ENCODE results near the gene GSTK1. TPM values are rescaled to one million over a fixed set of nuclear protein-coding genes. Genes with fewer than 3 reads are reported as not detected.

Gene GSTK1
- total RNA-seq, 1 donor from 2014 or later, result 291 TPM

DNA sequence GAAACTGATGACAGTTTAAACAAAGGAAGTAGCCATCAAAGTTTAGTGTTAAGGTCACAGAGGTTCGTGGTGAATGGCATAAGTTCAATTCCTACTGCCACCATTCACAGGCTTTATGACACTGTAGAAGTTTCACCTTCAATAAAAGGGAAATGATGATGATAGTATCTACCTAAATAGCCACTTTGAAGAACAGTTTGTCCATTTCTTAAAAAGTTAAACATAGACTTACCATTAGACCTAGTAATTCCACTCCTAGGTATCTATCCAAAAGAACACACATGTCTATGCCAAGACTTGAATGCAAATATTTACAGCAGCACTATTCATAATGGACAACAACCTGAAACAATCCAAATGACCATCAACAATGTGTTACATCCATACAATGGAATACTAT lies 18.9 kb upstream of the GSTK1 start:
- Histone ChIP-seq H3K4me1 (peaks cover 7% of the 10 kb centered on the region), H3K4me3 (no peak overlapping the region), H3K9me3 (replicated peaks) (peaks cover 2% of the 10 kb centered on the region), H3K27ac (replicated peaks) (no peak overlapping the region), H3K27me3 (ENCODE audit: low read depth) (no peaks in the 10 kb centered on the region), H3K36me3 (no peaks in the 10 kb centered on the region)
- intact Hi-C loops (cut with micrococcal nuclease), result loop anchor here (5.0 kb wide), 1 partner anchor 173 kb away; no protein-coding TSS in a partner anchor
- DNase-seq, result no peak
- TF ChIP-seq CTCF (IDR thresholded peaks at IDR 0.05; ENCODE audit: borderline replicate concordance), result no peak

- Histone ChIP-seq H3K4me3 (no peak overlapping the region), H3K27me3 (ENCODE audit: low read depth) (no peaks in the 10 kb centered on the region), H3K4me1 (peaks cover 7% of the 10 kb centered on the region), H3K9me3 (replicated peaks) (peaks cover 10% of the 10 kb centered on the region), H3K36me3 (no peaks in the 10 kb centered on the region), H3K27ac (replicated peaks) (no peak overlapping the region)
- TF ChIP-seq CTCF (IDR thresholded peaks at IDR 0.05; ENCODE audit: borderline replicate concordance), result no peak
- intact Hi-C loops (cut with micrococcal nuclease), result no loop called here
- DNase-seq, result no peak
Measured at GRCh38 chr7:143245123-143245522, 18.1 kb upstream of the GSTK1 start.

DNA sequence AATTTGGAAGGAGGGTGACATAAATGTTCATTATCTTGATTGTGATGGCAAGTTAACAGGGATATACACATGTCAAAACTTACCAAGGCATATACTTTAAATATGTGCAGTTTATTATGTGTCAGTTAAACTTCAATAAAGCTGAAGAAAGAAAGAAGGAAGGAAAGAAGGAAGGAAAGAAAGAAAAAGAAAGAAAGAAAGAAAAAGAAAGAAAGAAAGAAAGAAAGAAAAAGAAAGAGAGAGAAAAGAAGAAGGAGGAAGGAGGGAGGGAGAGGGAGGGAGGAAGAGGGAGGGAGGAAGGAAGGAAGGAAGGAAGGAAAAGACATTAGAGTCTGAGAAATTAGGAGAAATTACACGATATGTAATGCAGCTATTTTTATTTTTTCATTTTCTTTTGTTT lies 15.9 kb upstream of the GSTK1 start:
- Histone ChIP-seq H3K4me1 (no peaks in the 10 kb centered on the region), H3K9me3 (replicated peaks) (peaks cover 12% of the 10 kb centered on the region), H3K27ac (replicated peaks) (no peak overlapping the region), H3K4me3 (no peak overlapping the region), H3K27me3 (ENCODE audit: low read depth) (no peaks in the 10 kb centered on the region), H3K36me3 (no peaks in the 10 kb centered on the region)
- intact Hi-C loops (cut with micrococcal nuclease), result no loop called here
- DNase-seq, result no peak
- no peak for TF ChIP-seq CTCF (IDR thresholded peaks at IDR 0.05; ENCODE audit: borderline replicate concordance)

DNA sequence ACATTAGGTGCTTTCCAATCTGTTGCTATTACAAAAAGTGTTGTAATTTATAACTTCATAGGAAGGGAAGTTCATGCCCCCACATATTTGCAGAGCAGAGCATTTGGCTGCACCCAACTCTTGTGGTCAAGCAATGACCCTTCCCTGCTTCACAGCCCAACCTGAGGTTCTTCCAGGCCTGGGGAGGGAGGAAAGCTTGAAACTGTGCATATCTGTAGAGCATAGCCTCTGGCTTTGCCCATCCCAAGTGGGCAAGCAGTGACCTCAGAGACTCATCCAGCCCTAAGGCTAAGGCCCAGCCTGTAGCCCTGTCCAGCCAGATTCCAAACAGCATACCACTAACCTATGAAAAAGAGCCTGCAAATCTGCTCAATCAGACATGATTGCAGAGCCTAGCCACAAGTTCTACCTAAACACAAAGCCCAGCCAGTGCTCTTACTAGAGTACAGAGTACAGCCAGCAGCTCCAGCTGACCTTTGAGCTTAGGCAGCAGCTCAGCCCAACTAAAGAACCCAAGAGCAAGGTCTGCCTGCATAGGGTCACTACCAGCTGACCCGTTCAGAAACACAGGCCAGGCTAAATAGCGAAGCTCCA lies 14.4 kb upstream of the GSTK1 start:
- no peak overlapping the region for H3K27ac ChIP-seq (replicated peaks)
- no peaks in the 10 kb centered on the region for H3K36me3 ChIP-seq
- intact Hi-C loops (cut with micrococcal nuclease), result no loop called here
- H3K27me3 ChIP-seq (ENCODE audit: low read depth), result no peaks in the 10 kb centered on the region
- H3K4me1 ChIP-seq, result no peaks in the 10 kb centered on the region
- DNase-seq, result no peak
- no peak for TF ChIP-seq CTCF (IDR thresholded peaks at IDR 0.05; ENCODE audit: borderline replicate concordance)
- no peak overlapping the region for H3K4me3 ChIP-seq
- peaks cover 12% of the 10 kb centered on the region for H3K9me3 ChIP-seq (replicated peaks)

DNA sequence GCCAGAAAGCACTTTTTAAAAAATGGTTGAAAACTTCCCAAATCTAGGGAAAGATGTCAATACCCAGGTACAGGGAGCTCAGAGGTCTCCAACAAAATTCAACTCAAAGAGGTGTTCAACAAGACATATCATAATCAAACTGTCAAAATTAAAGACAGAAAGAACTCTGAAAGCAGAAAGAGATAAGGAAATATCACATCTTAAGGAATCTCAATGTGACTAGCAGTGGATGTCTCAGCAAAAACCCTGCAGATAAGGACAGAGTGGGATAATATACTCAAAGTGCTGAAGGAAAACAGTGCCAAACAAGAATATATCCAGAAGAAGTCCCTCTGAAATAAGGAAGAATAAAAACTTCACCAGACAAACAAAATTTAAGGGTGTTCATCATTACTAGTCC lies 13.0 kb upstream of the GSTK1 start:
- Histone ChIP-seq H3K9me3 (replicated peaks) (peaks cover 12% of the 10 kb centered on the region), H3K27me3 (ENCODE audit: low read depth) (no peaks in the 10 kb centered on the region), H3K36me3 (no peaks in the 10 kb centered on the region), H3K4me3 (no peak overlapping the region), H3K27ac (replicated peaks) (no peak overlapping the region), H3K4me1 (no peaks in the 10 kb centered on the region)
- DNase-seq, result no peak
- TF ChIP-seq CTCF (IDR thresholded peaks at IDR 0.05; ENCODE audit: borderline replicate concordance), result no peak
- intact Hi-C loops (cut with micrococcal nuclease), result no loop called here

All from left ventricle myocardium inferior (tissue), 1 donor.